K562 (cell line): ENCODE results near the gene TICRR. TPM values are rescaled to one million over a fixed set of nuclear protein-coding genes. Genes with fewer than 3 reads are reported as not detected.

Source experiments
- ATAC-seq: fragments of 200-7000 bp; cut with Tn5 transposase; 3 replicates; pipeline ENCODE4 v1.9.1; 2020; ENCODE audit warnings: moderate library complexity
- BruUV-seq: library from RNA; stranded (reverse); fragments of 400-500 nt; replicated peaks from 2 replicates; lab custom pipeline; 2021; lab: Mats Ljungman, UMichigan
- CTCF ChIA-PET: fragments of 300-600 bp; formaldehyde crosslinking; extraction: SDS; loops from one replicate; lab custom pipeline; 2021; ENCODE audit warnings: low intra/inter-chr PET ratio; lab: Yijun Ruan, JAX
- POLR2A ChIA-PET: fragments of 300-600, 350-650 bp; sonication (Branson Sonifier 250); formaldehyde crosslinking; extraction: SDS; loops from one replicate; lab custom pipeline; 2021; ENCODE audit warnings: antibody characterized with exemption, inconsistent platforms; lab: Yijun Ruan, JAX
- DNase-seq, 4 experiments: peaks; one replicate each; pipeline versions ENCODE4 v3.0.0 to v3.0.0-alpha.2; 2011 to 2018; ENCODE audit warnings: low spot score in 3 of 4, mixed read lengths in 3 of 4; ENCODE audit errors: extremely low read depth in 1 of 4
- FAIRE-seq: peaks from 2 replicates; lab custom pipeline; 2011; peaks lifted over from hg19 to GRCh38; lab: Jason Lieb, UNC
- H2AFZ ChIP-seq: 2 replicates; pipeline ENCODE4 v1.6.0; 2011; ENCODE audit warnings: low read depth, low read length, control low read depth, inconsistent platforms
- H3K27ac ChIP-seq: fragments of 200-600 bp; 3 replicates; pipeline ENCODE4 v1.8.0; 2011; ENCODE audit warnings: low read depth, mild to moderate bottlenecking, control low read depth, inconsistent platforms, low read length, moderate library complexity, mixed read lengths; ENCODE audit errors: extremely low read depth
- H3K27me3 ChIP-seq, 2 experiments: fragments of 300-600 bp in 1 of 2; 2 replicates in 1 of 2; 3 replicates in 1 of 2; pipeline versions ENCODE4 v1.6.0 to v1.8.0; 2011; ENCODE audit warnings: inconsistent platforms in 2 of 2, low read length in 2 of 2, mild to moderate bottlenecking in 1 of 2, mixed read lengths in 1 of 2, moderate library complexity in 1 of 2; ENCODE audit not compliant: control insufficient read depth in 2 of 2, insufficient read depth in 2 of 2
- H3K36me3 ChIP-seq: fragments of 300-600 bp; 3 replicates; pipeline ENCODE4 v1.8.0; 2011; ENCODE audit warnings: mild to moderate bottlenecking, low read length, inconsistent platforms; ENCODE audit not compliant: control insufficient read depth, insufficient read depth
- H3K4me1 ChIP-seq, 2 experiments: fragments of 200-600 bp in 1 of 2; replicated peaks in 1 of 2; 2 replicates in 1 of 2; 3 replicates in 1 of 2; pipeline versions ENCODE4 v1.5.1 to v1.8.0; 2011; ENCODE audit warnings: inconsistent platforms in 2 of 2, low read length in 2 of 2, mild to moderate bottlenecking in 1 of 2, mixed read lengths in 1 of 2, moderate library complexity in 1 of 2; ENCODE audit not compliant: control insufficient read depth in 2 of 2, insufficient read depth in 2 of 2
- H3K4me2 ChIP-seq: 2 replicates; pipeline ENCODE4 v1.6.1; 2011; ENCODE audit warnings: low read length, control low read depth, inconsistent platforms, mixed read lengths; ENCODE audit not compliant: insufficient read depth
- H3K4me3 ChIP-seq: fragments of 200-600 bp; sonication (generic), shearing (Covaris generic); 2 replicates; pipeline ENCODE4 v1.5.1; 2016; ENCODE audit warnings: control low read depth, inconsistent platforms
- H3K79me2 ChIP-seq: fragments of 200-600 bp; 3 replicates; pipeline ENCODE4 v1.8.0; 2011; ENCODE audit warnings: low read length, inconsistent platforms; ENCODE audit not compliant: control insufficient read depth, insufficient read depth
- H3K9ac ChIP-seq, 2 experiments: 2 replicates each; pipeline versions ENCODE4 v1.6.0 to v1.6.1; 2011; ENCODE audit warnings: low read depth in 2 of 2, low read length in 2 of 2, control low read depth in 1 of 2, inconsistent platforms in 1 of 2, mild to moderate bottlenecking in 1 of 2, mixed read lengths in 1 of 2; ENCODE audit not compliant: insufficient read depth in 1 of 2
- H3K9me1 ChIP-seq: one replicate; pipeline ENCODE4 v1.6.0; 2011; ENCODE audit warnings: inconsistent platforms, mild to moderate bottlenecking, low read length, moderate library complexity; ENCODE audit not compliant: control insufficient read depth, insufficient read depth
- H3K9me3 ChIP-seq: replicated peaks from 2 replicates; pipeline ENCODE4 v1.5.1; 2011; ENCODE audit warnings: low read depth, low read length, inconsistent platforms; ENCODE audit not compliant: control insufficient read depth, insufficient read depth
- H4K20me1 ChIP-seq: replicated peaks from 2 replicates; pipeline ENCODE4 v1.6.1; 2011; ENCODE audit warnings: low read length, inconsistent platforms, mixed read lengths; ENCODE audit not compliant: control insufficient read depth, insufficient read depth
- ARID2 ChIP-seq: fragments of 450-650 bp; IDR thresholded peaks from 2 replicates; pipeline ENCODE4 v1.6.1; 2017; ENCODE audit warnings: antibody characterized with exemption, mild to moderate bottlenecking
- HDAC3 ChIP-seq: fragments of 450-650 bp; IDR thresholded peaks from 2 replicates; pipeline ENCODE4 v1.6.1; 2018; ENCODE audit warnings: borderline replicate concordance, mild to moderate bottlenecking, moderate library complexity; ENCODE audit not compliant: partially characterized antibody
- HMGN3 ChIP-seq: IDR thresholded peaks from 2 replicates; pipeline ENCODE4 v1.6.1; 2011; ENCODE audit warnings: borderline replicate concordance, low read depth, mild to moderate bottlenecking, mixed read lengths, low read length; ENCODE audit not compliant: insufficient read length; ENCODE audit errors: extremely low read depth
- KLF1 ChIP-seq: fragments of 450-650 bp; IDR thresholded peaks from 2 replicates; pipeline ENCODE4 v1.6.1; 2016; ENCODE audit warnings: missing genetic modification characterization, missing compliant biosample characterization
- MYBL2 ChIP-seq, 2 experiments: fragments of 450-650 bp in 1 of 2; sonication (generic) in 1 of 2; formaldehyde crosslinking in 1 of 2; IDR thresholded peaks; 2 replicates each; pipeline versions ENCODE4 v1.6.1 to v1.8.1; 2017 to 2022; ENCODE audit warnings: borderline replicate concordance in 1 of 2, inconsistent platforms in 1 of 2, low read depth in 1 of 2, mild to moderate bottlenecking in 1 of 2, missing genetic modification reagents in 1 of 2, moderate library complexity in 1 of 2
- MYNN ChIP-seq, 2 experiments: sonication (generic); formaldehyde crosslinking in 1 of 2; IDR thresholded peaks; 2 replicates each; pipeline versions ENCODE4 v1.5.0 to v1.6.1; 2016 to 2020; ENCODE audit warnings: antibody characterized with exemption in 1 of 2, missing genetic modification reagents in 1 of 2
- SIRT6 ChIP-seq: IDR thresholded peaks from one replicate; pipeline ENCODE4 v1.6.1; 2012; ENCODE audit warnings: low read depth, mild to moderate bottlenecking, control low read depth, inconsistent platforms, low read length, moderate library complexity
- TBP ChIP-seq: optimal IDR thresholded peaks from 2 replicates; pipeline ENCODE3; 2011; ENCODE audit warnings: low read depth, low read length, improper control_type of control experiment
- ZKSCAN1 ChIP-seq: fragments of 150-350 bp; IDR thresholded peaks from 2 replicates; pipeline ENCODE4 v1.6.1; 2016; ENCODE audit warnings: low read depth, low read length
- ZNF212 ChIP-seq: fragments of 450-650 bp; formaldehyde crosslinking; IDR thresholded peaks from 2 replicates; pipeline ENCODE4 v1.4.0; 2020; ENCODE audit warnings: mild to moderate bottlenecking
- ZNF79 ChIP-seq: fragments of 250-450 bp; sonication (Bioruptor Pico); IDR thresholded peaks from 2 replicates; pipeline ENCODE4 v1.4.0; 2020; ENCODE audit warnings: low read depth, mild to moderate bottlenecking, moderate library complexity
- WGBS: fragments of 100-300 bp; shearing (Covaris generic); methylation state at CpG from one replicate; pipeline ENCODE4 v1.1.6; 2016; ENCODE audit warnings: low coverage, mixed read lengths; ENCODE audit not compliant: insufficient coverage; ENCODE audit errors: missing lambda C conversion rate; 5-methylcytosine and 5-hydroxymethylcytosine counted together
- in situ Hi-C: fragments of 300-500 bp; cut with MboI; formaldehyde crosslinking; loops from 4 replicates; pipeline ENCODE4 v1.15.0; 2018; ENCODE audit warnings: inconsistent platforms, mixed read lengths
- intact Hi-C: fragments of 100-400 bp; cut with micrococcal nuclease; formaldehyde crosslinking; loops from 2 replicates; pipeline ENCODE4 v1.14.2; 2022
- polyA plus RNA-seq, 8 experiments: library from polyadenylated mRNA; depleted of rRNA in 4 of 8; stranded (reverse) in 5 of 8; unstranded in 3 of 8; fragments of >200 nt; fragmentation: Nextera tagmentation in 2 of 8; fragmentation: Illumina TruSeq in 1 of 8; extraction: Ambion mirVana in 2 of 8; extraction: Trizol in 1 of 8; gene quantifications; 2 replicates each; pipeline versions ENCODE4 v1.2.1 to v1.2.3, GENCODE V29; 2011 to 2014; ENCODE audit warnings: inconsistent platforms in 1 of 8, missing spikeins in 1 of 8
- total RNA-seq, 7 experiments: library from RNA; depleted of rRNA in 6 of 7; stranded (reverse); fragments of >200 nt in 6 of 7; fragmentation: Illumina TruSeq in 2 of 7; extraction: Trizol in 2 of 7; gene quantifications; 2 replicates each; pipeline versions ENCODE4 v1.2.1 to v1.2.3, GENCODE V29; 2011 to 2021; ENCODE audit warnings: low replicate concordance in 1 of 7
- TF ChIP-seq, protein P1 (sequence below): fragments of 450-650 bp; IDR thresholded peaks from 2 replicates; pipeline ENCODE4 v1.6.1; 2017; ENCODE audit warnings: mild to moderate bottlenecking, moderate library complexity
- TF ChIP-seq, protein P2 (sequence below): sonication (generic); formaldehyde crosslinking; IDR thresholded peaks from 2 replicates; pipeline ENCODE4 v1.8.1; 2023; ENCODE audit warnings: mild to moderate bottlenecking, missing genetic modification reagents
- TF ChIP-seq, protein P3 (sequence below): sonication (generic); formaldehyde crosslinking; IDR thresholded peaks from 2 replicates; pipeline ENCODE4 v1.8.0; 2023; ENCODE audit warnings: missing genetic modification reagents, mild to moderate bottlenecking, borderline replicate concordance

Gene TICRR
- total and polyA plus RNA-seq, 9 of the 15 experiments (the other 6 are each of a cell fraction or from before 2014, with no cell fraction given): 0.84 to 22.9 (median 13.7) TPM

DNA sequence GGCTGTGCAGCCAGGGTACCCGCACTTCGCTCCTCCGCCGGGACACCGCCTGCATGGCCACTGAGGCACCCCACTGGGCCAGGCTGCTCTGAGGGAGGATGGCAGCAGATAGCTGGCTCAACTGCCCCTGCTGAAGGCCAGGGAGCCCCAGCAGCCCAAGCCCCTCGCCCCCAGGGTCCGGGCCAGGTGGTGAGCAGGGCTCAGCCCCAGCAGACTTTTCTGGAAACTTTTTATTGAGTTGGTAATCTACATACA lies 92.4 kb downstream of the TICRR start:
- ATAC-seq: no peak
- no peak for FAIRE-seq
- TF ChIP-seq, protein P1, sequence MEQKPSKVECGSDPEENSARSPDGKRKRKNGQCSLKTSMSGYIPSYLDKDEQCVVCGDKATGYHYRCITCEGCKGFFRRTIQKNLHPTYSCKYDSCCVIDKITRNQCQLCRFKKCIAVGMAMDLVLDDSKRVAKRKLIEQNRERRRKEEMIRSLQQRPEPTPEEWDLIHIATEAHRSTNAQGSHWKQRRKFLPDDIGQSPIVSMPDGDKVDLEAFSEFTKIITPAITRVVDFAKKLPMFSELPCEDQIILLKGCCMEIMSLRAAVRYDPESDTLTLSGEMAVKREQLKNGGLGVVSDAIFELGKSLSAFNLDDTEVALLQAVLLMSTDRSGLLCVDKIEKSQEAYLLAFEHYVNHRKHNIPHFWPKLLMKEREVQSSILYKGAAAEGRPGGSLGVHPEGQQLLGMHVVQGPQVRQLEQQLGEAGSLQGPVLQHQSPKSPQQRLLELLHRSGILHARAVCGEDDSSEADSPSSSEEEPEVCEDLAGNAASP: no peak
- TF ChIP-seq KLF1: no peak
- no peak for TF ChIP-seq SIRT6
- TF ChIP-seq TBP: no peak
- TF ChIP-seq ZNF212 (CRISPR knock-in tag): no peak
- TF ChIP-seq, protein P2, sequence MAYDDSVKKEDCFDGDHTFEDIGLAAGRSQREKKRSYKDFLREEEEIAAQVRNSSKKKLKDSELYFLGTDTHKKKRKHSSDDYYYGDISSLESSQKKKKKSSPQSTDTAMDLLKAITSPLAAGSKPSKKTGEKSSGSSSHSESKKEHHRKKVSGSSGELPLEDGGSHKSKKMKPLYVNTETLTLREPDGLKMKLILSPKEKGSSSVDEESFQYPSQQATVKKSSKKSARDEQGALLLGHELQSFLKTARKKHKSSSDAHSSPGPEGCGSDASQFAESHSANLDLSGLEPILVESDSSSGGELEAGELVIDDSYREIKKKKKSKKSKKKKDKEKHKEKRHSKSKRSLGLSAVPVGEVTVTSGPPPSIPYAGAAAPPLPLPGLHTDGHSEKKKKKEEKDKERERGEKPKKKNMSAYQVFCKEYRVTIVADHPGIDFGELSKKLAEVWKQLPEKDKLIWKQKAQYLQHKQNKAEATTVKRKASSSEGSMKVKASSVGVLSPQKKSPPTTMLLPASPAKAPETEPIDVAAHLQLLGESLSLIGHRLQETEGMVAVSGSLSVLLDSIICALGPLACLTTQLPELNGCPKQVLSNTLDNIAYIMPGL (CRISPR knock-in tag): no peak
- TF ChIP-seq ZNF79 (CRISPR knock-in tag): no peak
- no peak for TF ChIP-seq MYBL2 (IDR thresholded peaks at IDR 0.05; ENCODE audit: low read depth)
- no peak for TF ChIP-seq MYBL2 (CRISPR knock-in tag; IDR thresholded peaks at IDR 0.05; ENCODE audit: borderline replicate concordance)
- TF ChIP-seq ARID2: no peak
- no peak for TF ChIP-seq MYNN (IDR thresholded peaks at IDR 0.05)
- no peak for TF ChIP-seq MYNN (CRISPR knock-in tag; IDR thresholded peaks at IDR 0.05)
- TF ChIP-seq HMGN3: no peak
- TF ChIP-seq HDAC3: no peak
- TF ChIP-seq, protein P3, sequence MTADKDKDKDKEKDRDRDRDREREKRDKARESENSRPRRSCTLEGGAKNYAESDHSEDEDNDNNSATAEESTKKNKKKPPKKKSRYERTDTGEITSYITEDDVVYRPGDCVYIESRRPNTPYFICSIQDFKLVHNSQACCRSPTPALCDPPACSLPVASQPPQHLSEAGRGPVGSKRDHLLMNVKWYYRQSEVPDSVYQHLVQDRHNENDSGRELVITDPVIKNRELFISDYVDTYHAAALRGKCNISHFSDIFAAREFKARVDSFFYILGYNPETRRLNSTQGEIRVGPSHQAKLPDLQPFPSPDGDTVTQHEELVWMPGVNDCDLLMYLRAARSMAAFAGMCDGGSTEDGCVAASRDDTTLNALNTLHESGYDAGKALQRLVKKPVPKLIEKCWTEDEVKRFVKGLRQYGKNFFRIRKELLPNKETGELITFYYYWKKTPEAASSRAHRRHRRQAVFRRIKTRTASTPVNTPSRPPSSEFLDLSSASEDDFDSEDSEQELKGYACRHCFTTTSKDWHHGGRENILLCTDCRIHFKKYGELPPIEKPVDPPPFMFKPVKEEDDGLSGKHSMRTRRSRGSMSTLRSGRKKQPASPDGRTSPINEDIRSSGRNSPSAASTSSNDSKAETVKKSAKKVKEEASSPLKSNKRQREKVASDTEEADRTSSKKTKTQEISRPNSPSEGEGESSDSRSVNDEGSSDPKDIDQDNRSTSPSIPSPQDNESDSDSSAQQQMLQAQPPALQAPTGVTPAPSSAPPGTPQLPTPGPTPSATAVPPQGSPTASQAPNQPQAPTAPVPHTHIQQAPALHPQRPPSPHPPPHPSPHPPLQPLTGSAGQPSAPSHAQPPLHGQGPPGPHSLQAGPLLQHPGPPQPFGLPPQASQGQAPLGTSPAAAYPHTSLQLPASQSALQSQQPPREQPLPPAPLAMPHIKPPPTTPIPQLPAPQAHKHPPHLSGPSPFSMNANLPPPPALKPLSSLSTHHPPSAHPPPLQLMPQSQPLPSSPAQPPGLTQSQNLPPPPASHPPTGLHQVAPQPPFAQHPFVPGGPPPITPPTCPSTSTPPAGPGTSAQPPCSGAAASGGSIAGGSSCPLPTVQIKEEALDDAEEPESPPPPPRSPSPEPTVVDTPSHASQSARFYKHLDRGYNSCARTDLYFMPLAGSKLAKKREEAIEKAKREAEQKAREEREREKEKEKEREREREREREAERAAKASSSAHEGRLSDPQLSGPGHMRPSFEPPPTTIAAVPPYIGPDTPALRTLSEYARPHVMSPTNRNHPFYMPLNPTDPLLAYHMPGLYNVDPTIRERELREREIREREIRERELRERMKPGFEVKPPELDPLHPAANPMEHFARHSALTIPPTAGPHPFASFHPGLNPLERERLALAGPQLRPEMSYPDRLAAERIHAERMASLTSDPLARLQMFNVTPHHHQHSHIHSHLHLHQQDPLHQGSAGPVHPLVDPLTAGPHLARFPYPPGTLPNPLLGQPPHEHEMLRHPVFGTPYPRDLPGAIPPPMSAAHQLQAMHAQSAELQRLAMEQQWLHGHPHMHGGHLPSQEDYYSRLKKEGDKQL (CRISPR knock-in tag): no peak
- no peak for TF ChIP-seq ZKSCAN1

More for the DNA sequence above, 92.4 kb downstream of the TICRR start:
- DNase-seq: no peak
- no peak overlapping the region for H3K4me2 ChIP-seq
- H3K4me3 ChIP-seq: no peak overlapping the region
- no peaks in the 10 kb centered on the region for H4K20me1 ChIP-seq
- H3K27me3 ChIP-seq: peaks cover 16 to 81% of the 10 kb centered on the region in 2 experiments
- no peak overlapping the region for H2AFZ ChIP-seq
- ChIA-PET CTCF (no interaction called here), POLR2A (no interaction called here)
- BruUV-seq: no TSS peak
- no peak overlapping the region for H3K9ac ChIP-seq
- intact Hi-C loops: no loop called here
- H3K36me3 ChIP-seq: no peaks in the 10 kb centered on the region
- H3K27ac ChIP-seq: no peak overlapping the region
- H3K4me1 ChIP-seq: peaks cover 0 to 20% of the 10 kb centered on the region in 2 experiments; a peak in 3 of 5 replicates
- in situ Hi-C loops: no loop called here
- WGBS: 4% methylated on average over 7 of the region's 7 CpGs
- no peaks in the 10 kb centered on the region for H3K79me2 ChIP-seq
- H3K9me3 ChIP-seq: no peaks in the 10 kb centered on the region
- no peaks in the 10 kb centered on the region for H3K9me1 ChIP-seq
